SK-N-SH (cell line): ENCODE measurements around the gene GGA2. TPM values are rescaled to one million over a fixed set of nuclear protein-coding genes. Genes with fewer than 3 reads are reported as not detected.

Source experiments
- CTCF ChIA-PET: fragments of 300-600, 350-600 bp; formaldehyde crosslinking; extraction: SDS; loops from one replicate; lab custom pipeline; 2021; lab: Yijun Ruan, JAX
- POLR2A ChIA-PET: fragments of 350-600 bp; sonication (Branson Sonifier 250); formaldehyde crosslinking; extraction: SDS; loops from one replicate; lab custom pipeline; 2020; ENCODE audit warnings: antibody characterized with exemption, inconsistent platforms; lab: Yijun Ruan, JAX
- DNase-seq: peaks from one replicate; pipeline ENCODE4 v3.0.0; 2012
- H2AFZ ChIP-seq: fragments of 200-600 bp; sonication (generic); 2 replicates; pipeline ENCODE4 v1.8.1; 2016; ENCODE audit warnings: antibody characterized with exemption, mild to moderate bottlenecking, low read depth
- H3F3A ChIP-seq: fragments of 200-600 bp; sonication (generic); replicated peaks from 2 replicates; pipeline ENCODE3; 2016; ENCODE audit warnings: antibody characterized with exemption, mild to moderate bottlenecking; ENCODE audit not compliant: insufficient read depth
- H3K27ac ChIP-seq, 2 experiments: fragments of 200-500 bp in 1 of 2; fragments of 200-600 bp in 1 of 2; sonication (Bioruptor generic) in 1 of 2; sonication (generic), shearing (Covaris generic) in 1 of 2; 2 replicates each; pipeline versions ENCODE4 v1.5.1 to v1.6.1; 2014 to 2016; ENCODE audit warnings: low read depth in 2 of 2, inconsistent platforms in 1 of 2, low read length in 1 of 2, mild to moderate bottlenecking in 1 of 2, mixed read lengths in 1 of 2
- H3K27me3 ChIP-seq: fragments of 200-600 bp; sonication (generic), shearing (Covaris generic); 2 replicates; pipeline ENCODE4 v1.6.1; 2016; ENCODE audit warnings: mixed run types; ENCODE audit not compliant: insufficient read depth
- H3K36me3 ChIP-seq, 2 experiments: fragments of 200-500 bp in 1 of 2; fragments of 200-600 bp in 1 of 2; sonication (Bioruptor generic) in 1 of 2; sonication (generic) in 1 of 2; replicated peaks in 1 of 2; 2 replicates each; pipeline versions ENCODE3 to v1.5.1; 2014 to 2016; ENCODE audit warnings: low read length in 1 of 2, mild to moderate bottlenecking in 1 of 2; ENCODE audit not compliant: insufficient read depth in 2 of 2, control insufficient read depth in 1 of 2
- H3K4me1 ChIP-seq, 2 experiments: fragments of 200-500 bp in 1 of 2; fragments of 200-600 bp in 1 of 2; sonication (Bioruptor generic) in 1 of 2; sonication (generic), shearing (Covaris generic) in 1 of 2; 2 replicates each; pipeline versions ENCODE4 v1.5.1 to v1.6.1; 2014 to 2016; ENCODE audit warnings: low read depth in 1 of 2, low read length in 1 of 2, mixed run types in 1 of 2; ENCODE audit not compliant: insufficient read depth in 2 of 2, control insufficient read depth in 1 of 2
- H3K4me2 ChIP-seq: fragments of 200-600 bp; sonication (generic), shearing (Covaris generic); 2 replicates; pipeline ENCODE4 v1.6.1; 2017; ENCODE audit warnings: mixed run types
- H3K4me3 ChIP-seq, 2 experiments: fragments of 200-500 bp in 1 of 2; fragments of 200-600 bp in 1 of 2; sonication (Bioruptor generic) in 1 of 2; sonication (generic), shearing (Covaris generic) in 1 of 2; 2 replicates each; pipeline versions ENCODE4 v1.5.1 to v1.8.1; 2014 to 2016; ENCODE audit warnings: low read depth in 2 of 2, inconsistent platforms in 1 of 2, low read length in 1 of 2, mild to moderate bottlenecking in 1 of 2, mixed read lengths in 1 of 2, moderate library complexity in 1 of 2
- H3K79me2 ChIP-seq: fragments of 200-600 bp; sonication (generic); 2 replicates; pipeline ENCODE4 v1.8.1; 2017; ENCODE audit warnings: mild to moderate bottlenecking; ENCODE audit not compliant: insufficient read depth
- H3K9ac ChIP-seq: fragments of 200-600 bp; sonication (generic); 2 replicates; pipeline ENCODE4 v1.6.1; 2017; ENCODE audit warnings: mixed run types
- H3K9me2 ChIP-seq: fragments of 200-600 bp; sonication (generic); 2 replicates; pipeline ENCODE4 v1.6.1; 2017; ENCODE audit warnings: mixed run types
- H3K9me3 ChIP-seq: fragments of 200-600 bp; sonication (generic); 2 replicates; pipeline ENCODE4 v1.6.1; 2017; ENCODE audit warnings: mixed run types, mild to moderate bottlenecking, moderate library complexity
- H4K20me1 ChIP-seq: fragments of 200-600 bp; sonication (generic); 2 replicates; pipeline ENCODE4 v1.6.1; 2017; ENCODE audit warnings: mild to moderate bottlenecking, mixed run types; ENCODE audit not compliant: insufficient read depth
- EP300 ChIP-seq, 2 experiments: IDR thresholded peaks; 2 replicates each; pipeline versions ENCODE4 v1.4.0 to v1.6.1; 2012; ENCODE audit warnings: borderline replicate concordance in 1 of 2, low read depth in 1 of 2, low read length in 1 of 2
- FOXJ3 ChIP-seq: sonication (generic); formaldehyde crosslinking; IDR thresholded peaks from 2 replicates; pipeline ENCODE4 v1.5.1; 2020; ENCODE audit warnings: mild to moderate bottlenecking, missing genetic modification reagents
- FOXM1 ChIP-seq: IDR thresholded peaks from 2 replicates; pipeline ENCODE4 v1.4.0; 2012; ENCODE audit warnings: low read depth, mild to moderate bottlenecking
- JUND ChIP-seq: IDR thresholded peaks from 2 replicates; pipeline ENCODE4 v1.4.0; 2012
- MAX ChIP-seq: IDR thresholded peaks from 2 replicates; pipeline ENCODE4 v1.4.0; 2012; ENCODE audit warnings: low read depth
- MEF2A ChIP-seq: IDR thresholded peaks from 2 replicates; pipeline ENCODE4 v1.4.0; 2012; ENCODE audit warnings: low read depth, borderline replicate concordance
- NFIC ChIP-seq: IDR thresholded peaks from 2 replicates; pipeline ENCODE4 v1.4.0; 2012; ENCODE audit warnings: borderline replicate concordance
- RCOR1 ChIP-seq: fragments of 150-350 bp; IDR thresholded peaks from 2 replicates; pipeline ENCODE4 v1.6.1; 2017; ENCODE audit warnings: antibody characterized with exemption, low read length
- REST ChIP-seq: IDR thresholded peaks from 2 replicates; pipeline ENCODE4 v1.6.1; 2012; ENCODE audit warnings: mild to moderate bottlenecking, low read depth, low read length, moderate library complexity
- USF1 ChIP-seq: IDR thresholded peaks from 2 replicates; pipeline ENCODE4 v1.4.0; 2012; ENCODE audit warnings: low read depth, borderline replicate concordance
- WGBS: methylation state at CpG from one replicate; pipeline ENCODE4 v1.1.6; 2017; ENCODE audit warnings: low lambda C conversion rate; 5-methylcytosine and 5-hydroxymethylcytosine counted together
- polyA plus RNA-seq, 3 experiments: library from polyadenylated mRNA; depleted of rRNA; stranded (reverse); fragments of >200 nt; gene quantifications; 2 replicates each; pipeline ENCODE4 v1.2.3, GENCODE V29; 2012

GGA2 gene
- polyA plus RNA-seq, 1 of the 3 experiments (the other 2 are of a cell fraction), result 23.4 TPM

DNA sequence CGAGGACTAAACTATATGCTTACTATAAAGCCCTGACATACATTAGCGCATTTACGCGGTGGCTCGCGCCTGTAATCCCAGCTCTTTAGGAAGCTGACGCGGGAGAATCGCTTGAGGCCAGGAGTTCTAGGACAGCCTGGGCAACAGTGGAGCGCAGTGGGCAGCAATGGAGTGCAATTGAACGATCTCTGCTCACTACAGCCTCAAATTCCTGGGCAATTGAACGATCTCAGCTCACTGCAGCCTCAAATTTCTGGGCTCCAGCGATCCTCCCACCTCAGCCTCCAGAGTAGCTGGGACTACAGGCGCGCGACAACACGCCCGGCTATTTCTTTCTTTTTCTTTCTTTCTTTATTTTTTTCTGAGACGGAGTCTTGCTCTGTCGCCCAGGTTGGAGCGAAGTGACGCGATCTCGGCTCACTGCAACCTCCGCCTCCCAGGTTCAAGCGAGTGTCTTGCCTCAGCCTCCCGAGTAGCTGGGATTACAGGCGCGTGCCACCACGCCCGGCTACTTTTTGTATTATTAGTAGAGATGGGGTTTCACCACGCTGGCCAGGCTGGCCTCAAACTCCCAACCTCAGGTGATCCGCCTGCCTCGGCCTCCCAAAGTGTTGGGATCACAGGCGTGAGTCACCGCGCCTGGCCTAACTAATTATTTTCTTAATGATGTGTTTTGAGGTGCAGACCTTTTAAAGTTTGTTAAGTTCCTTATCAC is 56.8 kb downstream of the GGA2 start:
- Histone ChIP-seq H4K20me1 (no peaks in the 10 kb centered on the region), H3K4me3 (peak overlapping the region; percentile 63 to 85), H3K27me3 (no peaks in the 10 kb centered on the region), H3K4me1 (peaks cover 2 to 5% of the 10 kb centered on the region in 2 experiments; a peak in 2 of 4 replicates), H3K36me3 (no peaks in the 10 kb centered on the region), H2AFZ (peak overlapping the region; percentile 91), H3K9ac (peak overlapping the region; percentile 84), H3K27ac (peak overlapping the region in 1 of 2 experiments; percentile 81; a peak in 2 of 4 replicates), H3K4me2 (peak overlapping the region; percentile 90), H3K9me3 (no peaks in the 10 kb centered on the region), H3K9me2 (no peaks in the 10 kb centered on the region), H3F3A (peaks cover 12% of the 10 kb centered on the region), H3K79me2 (peaks cover 63% of the 10 kb centered on the region)
- no peak for DNase-seq
- CTCF ChIA-PET, result interaction anchor here (1.0 to 10.2 kb wide), 2 partner anchors 10 to 18 kb away, joined by 3 to 91 read pairs; no protein-coding TSS in a partner anchor
- TF ChIP-seq FOXM1 (no peak), MAX (no peak), MEF2A (no peak), RCOR1 (no peak), FOXJ3 (CRISPR knock-in tag) (no peak), USF1 (no peak), JUND (no peak), REST (no peak), EP300 (IDR thresholded peaks at IDR 0.05; ENCODE audit: borderline replicate concordance in 1 of 2, low read depth in 1 of 2, low read length in 1 of 2) (no peak), NFIC (no peak)
- WGBS, result 35% methylated on average over 37 of the region's 37 CpGs
- POLR2A ChIA-PET, result interaction anchor here (0.7 to 1.3 kb wide), 2 partner anchors 10 to 305 kb away, joined by 3 read pairs; partner anchors contain the start of gene USP31
